CD14-positive monocyte (primary cell): ENCODE results near the gene MED13L. TPM values are rescaled to one million over a fixed set of nuclear protein-coding genes. Genes with fewer than 3 reads are reported as not detected.

Experiments used
- DNase-seq, 3 donors: peaks; one replicate each; pipeline ENCODE4 v3.0.0-alpha.2; 2011 to 2022
- H2AFZ ChIP-seq: 2 replicates; pipeline ENCODE4 v1.6.0; 2012; ENCODE audit warnings: mild to moderate bottlenecking, low read depth, low read length, inconsistent platforms; ENCODE audit not compliant: insufficient read depth, poor library complexity, severe bottlenecking
- H3K27ac ChIP-seq, 2 donors: 1 replicate in 1 of 2; 2 replicates in 1 of 2; pipeline ENCODE4 v1.5.1; 2012 to 2013; ENCODE audit warnings: low read length in 2 of 2, control low read depth in 1 of 2, inconsistent platforms in 1 of 2, low read depth in 1 of 2, mild to moderate bottlenecking in 1 of 2
- H3K27me3 ChIP-seq, 2 donors: one replicate each; pipeline versions ENCODE4 v1.6.0 to v1.6.1; 2011 to 2013; ENCODE audit warnings: low read length in 2 of 2; ENCODE audit not compliant: control insufficient read depth in 2 of 2, insufficient read depth in 2 of 2
- H3K36me3 ChIP-seq, 2 donors: replicated peaks in 1 of 2; 1 replicate in 1 of 2; 2 replicates in 1 of 2; pipeline versions ENCODE4 v1.5.1 to v1.6.1; 2012 to 2013; ENCODE audit warnings: low read length in 2 of 2, control low read depth in 1 of 2, inconsistent platforms in 1 of 2, mild to moderate bottlenecking in 1 of 2; ENCODE audit not compliant: insufficient read depth in 2 of 2, control insufficient read depth in 1 of 2
- H3K4me1 ChIP-seq, 2 donors: 1 replicate in 1 of 2; 2 replicates in 1 of 2; pipeline versions ENCODE4 v1.5.1 to v1.6.1; 2012 to 2013; ENCODE audit warnings: low read length in 2 of 2, control low read depth in 1 of 2, inconsistent platforms in 1 of 2, mild to moderate bottlenecking in 1 of 2, moderate library complexity in 1 of 2; ENCODE audit not compliant: insufficient read depth in 2 of 2, control insufficient read depth in 1 of 2
- H3K4me2 ChIP-seq: replicated peaks from 2 replicates; pipeline ENCODE3; 2012; ENCODE audit warnings: low read length, moderate library complexity, mild to moderate bottlenecking; ENCODE audit not compliant: poor library complexity, severe bottlenecking; ENCODE audit errors: extremely low read depth
- H3K4me3 ChIP-seq, 3 experiments: fragments of 200-600 bp in 1 of 3; sonication (generic) in 1 of 3; replicated peaks in 1 of 3; 1 replicate in 2 of 3; 2 replicates in 1 of 3; pipeline ENCODE4 v1.5.1; 2011 to 2013; ENCODE audit warnings: low read length in 3 of 3, mild to moderate bottlenecking in 3 of 3, control low read depth in 2 of 3, low read depth in 2 of 3, inconsistent platforms in 1 of 3, moderate library complexity in 1 of 3
- H3K79me2 ChIP-seq: 2 replicates; pipeline ENCODE4 v1.6.0; 2012; ENCODE audit warnings: mild to moderate bottlenecking, control low read depth, inconsistent platforms, low read length, moderate library complexity; ENCODE audit not compliant: insufficient read depth
- H3K9ac ChIP-seq: 2 replicates; pipeline ENCODE4 v1.6.0; 2017; ENCODE audit warnings: low read length, mild to moderate bottlenecking; ENCODE audit not compliant: insufficient read depth, poor library complexity, severe bottlenecking
- H3K9me3 ChIP-seq, 2 donors: replicated peaks in 1 of 2; 1 replicate in 1 of 2; 2 replicates in 1 of 2; pipeline versions ENCODE4 v1.5.1 to v1.6.1; 2012 to 2013; ENCODE audit warnings: low read length in 2 of 2, control low read depth in 1 of 2; ENCODE audit not compliant: control insufficient read depth in 1 of 2, insufficient read depth in 1 of 2
- H4K20me1 ChIP-seq: 2 replicates; pipeline ENCODE4 v1.6.0; 2012; ENCODE audit warnings: mild to moderate bottlenecking, low read length, control low read depth, moderate library complexity; ENCODE audit not compliant: insufficient read depth
- H3K27ac Mint-ChIP-seq, 7 donors: one replicate each; pipeline ENCODE4 v1.8.0; 2020; ENCODE audit warnings: mild to moderate bottlenecking in 7 of 7, mixed read lengths in 7 of 7, moderate library complexity in 6 of 7, inconsistent platforms in 2 of 7
- H3K27me3 Mint-ChIP-seq, 3 donors: one replicate each; pipeline ENCODE4 v1.8.0; 2021 to 2022; ENCODE audit warnings: low read depth in 3 of 3, mild to moderate bottlenecking in 3 of 3, mixed read lengths in 3 of 3, moderate library complexity in 3 of 3, inconsistent platforms in 1 of 3
- H3K36me3 Mint-ChIP-seq, 2 donors: one replicate each; pipeline ENCODE4 v1.8.0; 2020; ENCODE audit warnings: mixed read lengths in 2 of 2, inconsistent platforms in 1 of 2, mild to moderate bottlenecking in 1 of 2
- H3K4me1 Mint-ChIP-seq: one replicate; pipeline ENCODE4 v1.8.0; 2020; ENCODE audit warnings: mild to moderate bottlenecking, mixed read lengths
- H3K4me3 Mint-ChIP-seq, 2 donors: one replicate each; pipeline ENCODE4 v1.8.0; 2020; ENCODE audit warnings: mild to moderate bottlenecking in 2 of 2, mixed read lengths in 2 of 2, moderate library complexity in 1 of 2
- H3K9me3 Mint-ChIP-seq, 7 donors: one replicate each; pipeline ENCODE4 v1.8.0; 2020 to 2022; ENCODE audit warnings: mixed read lengths in 7 of 7, mild to moderate bottlenecking in 6 of 7, moderate library complexity in 6 of 7, inconsistent platforms in 2 of 7
- CTCF ChIP-seq: fragments of 200-600 bp; IDR thresholded peaks from one replicate; pipeline ENCODE4 v1.8.0; 2022; ENCODE audit warnings: antibody characterized with exemption, mild to moderate bottlenecking
- WGBS: methylation state at CpG from one replicate; pipeline ENCODE4 v1.1.5; 2013; ENCODE audit warnings: missing lambda C conversion rate; ENCODE audit not compliant: insufficient coverage; 5-methylcytosine and 5-hydroxymethylcytosine counted together
- intact Hi-C, 2 donors: fragments of 100-400 bp; cut with micrococcal nuclease; formaldehyde crosslinking; loops; one replicate each; pipeline versions ENCODE4 v1.15.0 to v1.15.1; 2023
- polyA plus RNA-seq, 3 donors: library from polyadenylated mRNA; depleted of rRNA in 1 of 3; unstranded in 2 of 3; stranded (reverse) in 1 of 3; fragments of 300-500 nt in 2 of 3; fragments of >200 nt in 1 of 3; fragmentation: Illumina TruSeq in 2 of 3; gene quantifications; 1 replicate in 2 of 3; 2 replicates in 1 of 3; pipeline ENCODE4 v1.2.3, GENCODE V29; 2012 to 2021

MED13L gene
- polyA plus RNA-seq, 3 donors, result 4.4 to 42.0 (median 7.5) TPM

GRCh38 chr12:116093915-116094314 lies 183.6 kb downstream of the MED13L start:
- Histone ChIP-seq H3K27me3 (no peaks in the 10 kb centered on the region), H3K4me1 (peaks cover 4 to 5% of the 10 kb centered on the region in 2 donors), H3K9me3 (no peaks in the 10 kb centered on the region), H3K9ac (no peak overlapping the region), H3K36me3 (peaks cover 8 to 52% of the 10 kb centered on the region in 2 donors), H3K79me2 (peaks cover 94% of the 10 kb centered on the region), H3K4me3 (no peak overlapping the region), H4K20me1 (peaks cover 99% of the 10 kb centered on the region), H3K4me2 (no peak overlapping the region), H2AFZ (no peak overlapping the region), H3K27ac (no peak overlapping the region)
- no peak for DNase-seq
- intact Hi-C loops, result no loop called here
- H3K4me3 Mint-ChIP-seq, result no peak overlapping the region
- no peak overlapping the region for H3K27ac Mint-ChIP-seq
- H3K27me3 Mint-ChIP-seq, result no peaks in the 10 kb centered on the region
- peaks cover 24 to 42% of the 10 kb centered on the region in 2 donors for H3K36me3 Mint-ChIP-seq
- no peaks in the 10 kb centered on the region for H3K9me3 Mint-ChIP-seq
- peaks cover 8% of the 10 kb centered on the region for H3K4me1 Mint-ChIP-seq
- TF ChIP-seq CTCF, result no peak
- WGBS, result no CpG with 5 or more reads among the region's 1 CpG

- TF ChIP-seq CTCF, result no peak
- Mint-ChIP-seq H3K27me3 (no peaks in the 10 kb centered on the region), H3K4me3 (no peak overlapping the region), H3K9me3 (no peaks in the 10 kb centered on the region), H3K27ac (no peak overlapping the region), H3K36me3 (peaks cover 26 to 50% of the 10 kb centered on the region in 2 donors), H3K4me1 (peaks cover 16% of the 10 kb centered on the region)
- Histone ChIP-seq H3K4me1 (peaks cover 9 to 10% of the 10 kb centered on the region in 2 donors), H3K4me3 (no peak overlapping the region), H3K36me3 (peaks cover 8 to 52% of the 10 kb centered on the region in 2 donors), H3K79me2 (peaks cover 94% of the 10 kb centered on the region), H3K27ac (no peak overlapping the region), H3K27me3 (no peaks in the 10 kb centered on the region), H4K20me1 (peaks cover 99% of the 10 kb centered on the region), H3K9ac (no peak overlapping the region), H3K9me3 (no peaks in the 10 kb centered on the region), H2AFZ (no peak overlapping the region), H3K4me2 (no peak overlapping the region)
- intact Hi-C loops, result no loop called here
- no CpG with 5 or more reads among the region's 1 CpG for WGBS
- DNase-seq, result no peak
These were observed 184.7 kb downstream of the MED13L start for GRCh38 chr12:116092776-116093175.
